Hair follicle dermal papilla cell (primary cell): Measurements from ENCODE around the gene SNX11. TPM values are rescaled to one million over a fixed set of nuclear protein-coding genes. Genes with fewer than 3 reads are reported as not detected.

ENCODE experiments used
- small RNA-seq: library from RNA; depleted of rRNA; stranded (forward); fragments of <200 nt; gene quantifications from one replicate; pipeline ENCODE3, GENCODE V24; 2012
- total RNA-seq: library from RNA; depleted of rRNA; stranded (reverse); fragments of >200 nt; gene quantifications from 2 replicates; pipeline ENCODE4 v1.2.3, GENCODE V29; 2012

SNX11 gene
- total RNA-seq = 13.0 and 16.2 TPM in 2 replicates

GRCh38 chr17:48107137-48108055 is at the start of gene SNX11:
TSS of gene SNX11 (plus strand) at chr17:48107766. CDS start at chr17:48112044, 4,278 bp downstream.

GRCh38 chr17:48101012-48101720 is 6.4 kb upstream of the SNX11 start, which contains the start of gene CBX1:
TSS of gene CBX1 (minus strand) at chr17:48101478. CDS start at chr17:48077004, 24,474 bp downstream.

Small RNAs within 50 kb of the gene (small RNA-seq; reads per million reads assigned to genes)
- gene AC004477.2 (not detected), gene MIR1203 (not detected), gene RNU6-1201P (not detected)

Other genes starting within 250 kb of the SNX11 start
- 2.8 and 3.3 TPM in 2 replicates for gene SP2, start 211.5 kb upstream of the SNX11 start, total RNA-seq
- gene PNPO, start 166.2 kb upstream of the SNX11 start, total RNA-seq = 40.6 and 49.8 TPM in 2 replicates
- gene PRR15L, start 149.9 kb upstream of the SNX11 start, total RNA-seq = not detected in 2 replicates
- 64.2 and 67.0 TPM in 2 replicates for gene CDK5RAP3, start 136.7 kb upstream of the SNX11 start, total RNA-seq
- gene COPZ2, start 70.0 kb upstream of the SNX11 start, total RNA-seq = 64.1 and 95.6 TPM in 2 replicates
- 143 and 150 TPM in 2 replicates for gene NFE2L1, start 59.4 kb upstream of the SNX11 start, total RNA-seq
- 23.4 and 27.7 TPM in 2 replicates for gene CBX1, start 6.3 kb upstream of the SNX11 start, total RNA-seq